Gastroesophageal sphincter (tissue), 3 donors: Measurements from ENCODE around the gene ERO1B.
"Not testable (repeated sequence)": the region's sequence is repeated elsewhere in the genome, so short reads cannot be mapped to it uniquely, and the experiment has no call there.

Experiments
- POLR2AphosphoS5 ChIP-seq: sonication (generic); formaldehyde crosslinking; IDR thresholded peaks from one replicate; pipeline ENCODE4 v1.6.1; 2017; ENCODE audit warnings: antibody characterized with exemption
- TF ChIP-seq, protein P1 (sequence below), 4 experiments: fragments of 200-600 bp in 2 of 4; fragments of 450-650 bp in 2 of 4; sonication (generic) in 1 of 4; IDR thresholded peaks; one replicate each; pipeline ENCODE4 v1.5.1; 2017 to 2019; ENCODE audit warnings: antibody characterized with exemption in 4 of 4, mild to moderate bottlenecking in 2 of 4, moderate library complexity in 2 of 4

DNA sequence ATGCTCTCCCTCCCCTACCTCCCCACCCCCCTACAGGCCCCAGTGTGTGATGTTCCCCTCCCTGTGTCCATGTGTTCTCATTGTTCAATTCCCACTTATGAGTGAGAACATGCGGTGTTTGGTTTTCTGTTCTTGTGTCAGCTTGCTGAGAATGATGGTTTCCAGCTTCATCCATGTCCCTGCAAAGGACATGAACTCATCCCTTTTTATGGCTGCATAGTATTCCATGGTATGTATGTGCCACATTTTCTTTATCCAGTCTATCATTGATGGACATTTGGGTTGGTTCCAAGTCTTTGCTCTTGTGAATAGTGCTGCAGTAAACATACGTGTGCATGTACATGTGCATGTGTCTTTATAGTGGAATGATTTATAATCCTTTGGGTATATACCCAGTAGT lies 95.3 kb downstream of the ERO1B start:
- TF ChIP-seq, protein P1, sequence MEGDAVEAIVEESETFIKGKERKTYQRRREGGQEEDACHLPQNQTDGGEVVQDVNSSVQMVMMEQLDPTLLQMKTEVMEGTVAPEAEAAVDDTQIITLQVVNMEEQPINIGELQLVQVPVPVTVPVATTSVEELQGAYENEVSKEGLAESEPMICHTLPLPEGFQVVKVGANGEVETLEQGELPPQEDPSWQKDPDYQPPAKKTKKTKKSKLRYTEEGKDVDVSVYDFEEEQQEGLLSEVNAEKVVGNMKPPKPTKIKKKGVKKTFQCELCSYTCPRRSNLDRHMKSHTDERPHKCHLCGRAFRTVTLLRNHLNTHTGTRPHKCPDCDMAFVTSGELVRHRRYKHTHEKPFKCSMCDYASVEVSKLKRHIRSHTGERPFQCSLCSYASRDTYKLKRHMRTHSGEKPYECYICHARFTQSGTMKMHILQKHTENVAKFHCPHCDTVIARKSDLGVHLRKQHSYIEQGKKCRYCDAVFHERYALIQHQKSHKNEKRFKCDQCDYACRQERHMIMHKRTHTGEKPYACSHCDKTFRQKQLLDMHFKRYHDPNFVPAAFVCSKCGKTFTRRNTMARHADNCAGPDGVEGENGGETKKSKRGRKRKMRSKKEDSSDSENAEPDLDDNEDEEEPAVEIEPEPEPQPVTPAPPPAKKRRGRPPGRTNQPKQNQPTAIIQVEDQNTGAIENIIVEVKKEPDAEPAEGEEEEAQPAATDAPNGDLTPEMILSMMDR (IDR thresholded peaks at IDR 0.05): not testable (repeated sequence)
- not testable (repeated sequence) for TF ChIP-seq POLR2AphosphoS5
